ENCODE measurements around the gene AMOTL1. TPM values are rescaled to one million over a fixed set of nuclear protein-coding genes. Genes with fewer than 3 reads are reported as not detected.

AMOTL1 gene
- total and polyA plus RNA-seq, 5 donors from 2014 or later: 0.20 to 0.67 (median 0.40) TPM; not detected in 1

Other genes with a start within 250 kb of the AMOTL1 start
- gene FUT4, start 224.4 kb upstream of the AMOTL1 start, total RNA-seq: 5.1 TPM
- 1 to 10 TPM; 1.7 to 2.3 (median 2.1) TPM for gene FUT4, start 224.4 kb upstream of the AMOTL1 start, polyA plus RNA-seq
- gene PIWIL4, start 201.0 kb upstream of the AMOTL1 start, total RNA-seq: 1.3 TPM
- 1 to 10 TPM in 2 of 4 donors, under 1 TPM in 2; 0.18 to 1.3 (median 1.0) TPM for gene PIWIL4, start 201.0 kb upstream of the AMOTL1 start, polyA plus RNA-seq
- 94.1 TPM for gene CWC15, start 205.2 kb downstream of the AMOTL1 start, total RNA-seq
- 10 to 100 TPM; 65.8 to 85.8 (median 75.5) TPM for gene CWC15, start 205.2 kb downstream of the AMOTL1 start, polyA plus RNA-seq
- 0.25 TPM for gene KDM4D, start 205.4 kb downstream of the AMOTL1 start, total RNA-seq
- gene KDM4D, start 205.4 kb downstream of the AMOTL1 start, polyA plus RNA-seq: under 1 TPM; 0.25 to 0.61 (median 0.38) TPM

All from CD4-positive, CD25-positive, alpha-beta regulatory T cell (primary cell).